ENCODE measurements around the gene CNEP1R1. TPM values are rescaled to one million over a fixed set of nuclear protein-coding genes. Genes with fewer than 3 reads are reported as not detected.

CNEP1R1 gene, protein sequence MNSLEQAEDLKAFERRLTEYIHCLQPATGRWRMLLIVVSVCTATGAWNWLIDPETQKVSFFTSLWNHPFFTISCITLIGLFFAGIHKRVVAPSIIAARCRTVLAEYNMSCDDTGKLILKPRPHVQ
- 10 to 100 TPM; 22.7 to 37.3 (median 26.9) TPM for polyA plus RNA-seq (ENCODE audit: insufficient read length in 4 of 4)

GRCh38 chr16:50024684-50025536 is at the start of gene CNEP1R1:
Gene CNEP1R1, plus strand, starts transcription at chr16:50025225. Its CDS starts 91 bp downstream, at chr16:50025316.
- peak; percentile 97 to 99 (median 98) for DNase-seq (ENCODE audit: low read depth in 4 of 4, low spot score in 2 of 4)

GRCh38 chr16:49977427-49977826 is 47.6 kb upstream of the CNEP1R1 start:
- no peak for DNase-seq (ENCODE audit: low read depth in 4 of 4, low spot score in 2 of 4)

DNA sequence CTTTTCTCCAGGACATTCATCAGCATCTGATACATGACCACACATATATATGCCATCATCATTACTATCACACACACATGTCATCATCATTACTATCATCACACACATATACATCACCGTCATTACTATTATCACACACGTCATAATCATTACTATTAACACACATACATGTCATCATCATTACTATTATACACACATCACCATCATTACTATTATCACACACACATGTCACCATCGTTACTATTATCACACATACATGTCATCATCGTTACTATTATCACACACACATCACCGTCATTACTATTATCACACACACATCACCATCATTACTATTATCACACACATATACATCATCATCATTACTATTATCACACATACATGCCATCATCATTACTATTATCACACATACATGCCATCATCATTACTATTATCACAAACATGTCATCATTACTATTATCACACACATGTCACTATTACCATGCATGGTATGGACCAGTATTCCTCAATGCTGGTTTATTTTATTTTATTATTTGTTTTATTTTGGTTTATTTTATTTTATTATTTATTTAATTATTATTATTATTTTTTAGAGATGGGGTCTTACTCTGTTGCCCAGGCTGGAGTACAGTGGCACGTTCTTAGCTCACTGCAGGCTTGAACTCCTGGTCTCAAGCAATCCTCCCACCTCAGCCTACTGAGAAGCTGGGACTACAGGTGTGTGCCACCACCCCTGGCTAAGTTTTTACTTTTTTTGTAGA is 46.3 kb upstream of the CNEP1R1 start:
- no peak for DNase-seq (ENCODE audit: low read depth in 4 of 4, low spot score in 2 of 4)

- no peak for DNase-seq (ENCODE audit: low read depth in 4 of 4, low spot score in 2 of 4)
These were observed 44.9 kb upstream of the CNEP1R1 start for GRCh38 chr16:49980166-49980565.

GRCh38 chr16:49986351-49987124 is 38.5 kb upstream of the CNEP1R1 start:
- DNase-seq (ENCODE audit: low read depth in 4 of 4, low spot score in 2 of 4), result no peak

DNA sequence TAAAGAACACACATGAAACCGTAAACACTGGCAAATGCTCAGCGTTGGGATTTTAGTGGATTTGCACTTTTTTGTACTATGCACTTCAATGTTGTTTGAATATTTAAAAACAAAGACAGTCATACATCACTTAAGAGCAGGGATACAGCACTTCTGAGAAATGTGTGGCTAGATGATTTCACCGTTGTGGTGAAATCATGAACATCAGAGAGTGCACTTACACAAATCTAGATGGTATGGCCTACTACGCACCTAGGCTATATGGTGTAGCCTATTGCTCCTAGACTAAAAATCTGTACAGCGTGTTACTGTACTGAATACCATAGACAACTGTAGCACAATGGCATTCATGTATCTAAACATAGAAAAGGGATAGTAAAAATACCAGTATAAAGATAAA is 37.6 kb upstream of the CNEP1R1 start:
- DNase-seq (ENCODE audit: low read depth in 4 of 4, low spot score in 2 of 4), result no peak

- no peak for DNase-seq (ENCODE audit: low read depth in 4 of 4, low spot score in 2 of 4)
These were observed 32.2 kb upstream of the CNEP1R1 start for GRCh38 chr16:49992825-49993224.

DNA sequence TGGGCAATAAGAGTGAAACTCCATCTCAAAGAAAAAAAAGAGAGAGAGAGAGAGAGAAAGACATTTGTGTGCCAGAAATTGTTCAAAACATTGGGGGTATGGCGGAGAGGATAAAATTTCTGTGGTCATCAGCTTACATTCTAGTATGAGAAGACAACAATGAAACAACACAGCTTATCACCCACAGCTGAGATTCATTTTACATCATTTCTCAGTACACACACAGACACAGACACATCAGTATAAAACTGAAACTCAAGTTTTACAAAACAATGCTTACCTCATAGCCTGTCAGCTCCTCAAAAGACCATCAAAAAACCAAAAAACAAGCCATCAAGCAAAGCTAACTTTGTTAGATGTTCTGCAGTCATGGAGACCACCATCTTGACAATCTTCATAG is 31.4 kb upstream of the CNEP1R1 start:
- no peak for DNase-seq (ENCODE audit: low read depth in 4 of 4, low spot score in 2 of 4)

- no peak for DNase-seq (ENCODE audit: low read depth in 4 of 4, low spot score in 2 of 4)
These were observed 31.0 kb upstream of the CNEP1R1 start for GRCh38 chr16:49994006-49994405.

DNA sequence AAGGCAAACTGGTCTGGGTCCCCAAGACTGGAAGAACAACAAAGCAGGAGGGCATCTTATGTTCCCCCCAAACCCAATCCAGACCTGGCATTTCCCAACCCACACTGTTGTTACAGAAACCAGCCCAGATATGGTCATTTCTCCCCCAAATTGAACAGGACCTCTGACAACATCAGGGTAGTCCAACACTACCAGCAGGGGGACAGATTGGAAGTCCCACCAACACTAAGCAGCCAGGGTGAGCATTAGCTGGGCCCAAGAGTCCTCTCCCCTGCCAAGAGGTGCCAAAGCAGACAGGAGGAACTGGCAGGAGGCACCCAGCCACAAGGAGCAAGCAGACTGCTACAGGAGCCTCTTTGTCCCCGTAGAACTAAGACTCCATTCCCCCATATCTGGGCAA is 29.3 kb upstream of the CNEP1R1 start:
- no peak for DNase-seq (ENCODE audit: low read depth in 4 of 4, low spot score in 2 of 4)

- DNase-seq (ENCODE audit: low read depth in 4 of 4, low spot score in 2 of 4), result no peak
These were observed 27.2 kb upstream of the CNEP1R1 start for GRCh38 chr16:49997721-49998251.

GRCh38 chr16:49998991-49999390 is 26.0 kb upstream of the CNEP1R1 start:
- DNase-seq (ENCODE audit: low read depth in 4 of 4, low spot score in 2 of 4), result no peak

DNA sequence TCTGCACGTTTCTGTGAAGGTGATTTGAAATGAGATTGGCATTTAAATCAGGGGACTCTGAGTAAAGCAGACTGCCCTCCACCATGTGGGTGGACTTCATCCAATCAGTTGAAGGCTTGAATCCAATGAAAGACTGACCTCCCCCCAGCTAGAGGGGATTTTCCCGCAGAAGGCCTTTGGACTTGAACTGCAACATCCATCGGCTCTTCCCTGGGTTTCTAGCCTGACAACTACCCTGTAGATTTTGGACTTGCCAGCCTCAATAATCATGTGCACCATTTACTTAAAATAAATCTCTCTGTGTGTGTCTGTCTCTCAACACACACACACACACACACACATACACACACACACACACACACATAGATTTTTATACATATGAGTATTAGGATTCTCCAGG is 23.9 kb upstream of the CNEP1R1 start:
- no peak for DNase-seq (ENCODE audit: low read depth in 4 of 4, low spot score in 2 of 4)

GRCh38 chr16:50002190-50002589 is 22.8 kb upstream of the CNEP1R1 start:
- no peak for DNase-seq (ENCODE audit: low read depth in 4 of 4, low spot score in 2 of 4)

DNA sequence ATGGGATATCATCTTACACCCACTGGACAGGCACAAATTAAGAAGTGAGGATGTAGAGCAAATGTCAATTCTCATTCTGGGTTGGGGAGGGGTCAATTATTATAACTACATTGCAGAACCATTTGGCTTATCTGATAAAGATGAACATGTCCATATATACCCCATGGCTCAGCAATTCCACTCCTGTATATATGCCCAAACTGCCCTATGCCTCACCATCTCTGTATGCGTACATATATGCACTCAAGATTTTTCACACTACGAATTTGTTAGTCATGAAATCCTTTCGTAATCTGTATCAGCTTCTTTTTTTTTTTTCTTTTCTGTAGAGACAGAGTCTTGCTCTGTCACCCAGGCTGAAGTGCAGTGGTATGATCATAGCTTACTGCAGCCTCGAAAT is 20.8 kb upstream of the CNEP1R1 start:
- DNase-seq (ENCODE audit: low read depth in 4 of 4, low spot score in 2 of 4), result no peak

- DNase-seq (ENCODE audit: low read depth in 4 of 4, low spot score in 2 of 4), result no peak
These were observed 18.1 kb upstream of the CNEP1R1 start for GRCh38 chr16:50006964-50007363.

DNA sequence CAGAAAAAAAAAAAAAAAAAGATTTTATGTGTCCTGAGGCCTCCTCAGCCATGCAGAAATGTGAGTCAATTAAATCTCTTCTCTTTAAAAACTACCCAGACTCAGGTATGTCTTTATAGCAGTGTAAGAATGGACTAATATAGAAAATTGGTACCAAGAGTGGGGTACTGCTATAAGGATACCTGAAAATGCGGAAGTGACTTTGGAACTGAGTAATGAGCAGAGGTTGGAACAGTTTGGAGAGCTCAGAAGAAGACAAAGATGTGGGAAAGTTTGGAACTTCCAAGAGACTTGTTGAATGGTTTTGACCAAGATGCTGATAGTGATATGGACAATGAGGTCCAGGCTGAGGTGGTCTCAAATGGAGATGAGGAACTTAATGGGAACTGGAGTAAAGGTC is 17.3 kb upstream of the CNEP1R1 start:
- no peak for DNase-seq (ENCODE audit: low read depth in 4 of 4, low spot score in 2 of 4)

- no peak for DNase-seq (ENCODE audit: low read depth in 4 of 4, low spot score in 2 of 4)
These were observed 14.8 kb upstream of the CNEP1R1 start for GRCh38 chr16:50010212-50010611.

DNA sequence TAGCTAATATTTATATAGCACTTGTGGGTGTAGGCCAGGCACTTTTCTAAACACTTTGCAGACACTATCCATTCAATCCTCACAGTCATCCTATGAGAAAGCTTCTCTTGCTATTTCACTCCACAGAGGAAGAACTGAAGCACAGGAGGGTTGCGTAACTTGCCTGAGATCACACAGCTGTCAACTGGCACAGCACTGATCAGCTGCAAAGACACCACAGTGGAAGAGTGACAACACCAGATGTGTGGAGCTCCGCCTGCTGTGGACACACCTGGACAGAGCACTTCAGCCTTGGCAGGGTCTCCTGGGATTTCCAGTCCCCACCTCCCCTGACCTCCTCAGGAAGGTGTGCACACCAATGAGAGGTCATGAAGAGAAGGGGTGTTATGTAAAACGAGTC is 13.3 kb upstream of the CNEP1R1 start:
- DNase-seq (ENCODE audit: low read depth in 4 of 4, low spot score in 2 of 4), result no peak

- no peak for DNase-seq (ENCODE audit: low read depth in 4 of 4, low spot score in 2 of 4)
These were observed 12.8 kb upstream of the CNEP1R1 start for GRCh38 chr16:50012182-50012581.

Data from left renal cortex interstitium (tissue), 4 donors.